HUES64 (cell line): ENCODE measurements around the gene SMARCAD1.

ENCODE experiments used
- H3K27ac ChIP-seq: 2 replicates; pipeline ENCODE4 v1.7.0; 2013; ENCODE audit warnings: low read depth, low read length, inconsistent platforms
- H3K27me3 ChIP-seq: 2 replicates; pipeline ENCODE4 v1.6.1; 2013; ENCODE audit warnings: mild to moderate bottlenecking, low read length; ENCODE audit not compliant: insufficient read depth
- H3K36me3 ChIP-seq: 2 replicates; pipeline ENCODE4 v1.6.1; 2013; ENCODE audit warnings: mild to moderate bottlenecking, low read length; ENCODE audit not compliant: insufficient read depth
- H3K4me1 ChIP-seq: 2 replicates; pipeline ENCODE4 v1.6.1; 2013; ENCODE audit warnings: mild to moderate bottlenecking, low read length, moderate library complexity; ENCODE audit not compliant: insufficient read depth
- H3K4me3 ChIP-seq: 2 replicates; pipeline ENCODE4 v1.5.1; 2013; ENCODE audit warnings: mild to moderate bottlenecking, low read length, moderate library complexity
- H3K9ac ChIP-seq: 2 replicates; pipeline ENCODE4 v1.6.1; 2013; ENCODE audit warnings: mild to moderate bottlenecking, low read depth, low read length
- H3K9me3 ChIP-seq: 2 replicates; pipeline ENCODE4 v1.6.1; 2013; ENCODE audit warnings: low read depth, low read length; ENCODE audit not compliant: insufficient read depth
- WGBS: fragments of 150-250, 120-280 bp; methylation state at CpG from one replicate; pipeline ENCODE4 v1.1.7; 2013; ENCODE audit warnings: missing lambda C conversion rate; 5-methylcytosine and 5-hydroxymethylcytosine counted together

Gene SMARCAD1

GRCh38 chr4:94256828-94257227, 49.2 kb downstream of the SMARCAD1 start:
- Histone ChIP-seq H3K27ac (no peak overlapping the region), H3K36me3 (peaks cover 92% of the 10 kb centered on the region), H3K27me3 (no peaks in the 10 kb centered on the region), H3K4me3 (no peak overlapping the region), H3K9ac (no peak overlapping the region), H3K9me3 (no peaks in the 10 kb centered on the region), H3K4me1 (no peaks in the 10 kb centered on the region)

- H3K36me3 ChIP-seq: peaks cover 94% of the 10 kb centered on the region
- H3K4me1 ChIP-seq: no peaks in the 10 kb centered on the region
- WGBS: 94% methylated on average over 5 of the region's 5 CpGs
- no peak overlapping the region for H3K9ac ChIP-seq
- no peaks in the 10 kb centered on the region for H3K27me3 ChIP-seq
- no peak overlapping the region for H3K4me3 ChIP-seq
- H3K9me3 ChIP-seq: no peaks in the 10 kb centered on the region
- H3K27ac ChIP-seq: no peak overlapping the region
These were observed 54.7 kb downstream of the SMARCAD1 start for GRCh38 chr4:94262163-94263016.

- 96% methylated on average over 4 of the region's 4 CpGs for WGBS
- no peak overlapping the region for H3K9ac ChIP-seq
- H3K27me3 ChIP-seq: no peaks in the 10 kb centered on the region
- no peaks in the 10 kb centered on the region for H3K9me3 ChIP-seq
- H3K27ac ChIP-seq: no peak overlapping the region
- H3K36me3 ChIP-seq: peaks cover 99% of the 10 kb centered on the region
- no peaks in the 10 kb centered on the region for H3K4me1 ChIP-seq
- no peak overlapping the region for H3K4me3 ChIP-seq
These were observed 59.4 kb downstream of the SMARCAD1 start for GRCh38 chr4:94267037-94267436.

GRCh38 chr4:94271248-94271647, 63.6 kb downstream of the SMARCAD1 start:
- Histone ChIP-seq H3K9ac (no peak overlapping the region), H3K27me3 (no peaks in the 10 kb centered on the region), H3K4me3 (no peak overlapping the region), H3K36me3 (peaks cover 98% of the 10 kb centered on the region), H3K4me1 (no peaks in the 10 kb centered on the region), H3K27ac (no peak overlapping the region), H3K9me3 (no peaks in the 10 kb centered on the region)
- 84% methylated on average over 2 of the region's 2 CpGs for WGBS

- no peak overlapping the region for H3K27ac ChIP-seq
- no peaks in the 10 kb centered on the region for H3K9me3 ChIP-seq
- no peak overlapping the region for H3K4me3 ChIP-seq
- no peak overlapping the region for H3K9ac ChIP-seq
- WGBS: 96% methylated on average over 2 of the region's 3 CpGs
- peaks cover 99% of the 10 kb centered on the region for H3K36me3 ChIP-seq
- no peaks in the 10 kb centered on the region for H3K27me3 ChIP-seq
- no peaks in the 10 kb centered on the region for H3K4me1 ChIP-seq
These were observed 67.2 kb downstream of the SMARCAD1 start for GRCh38 chr4:94274912-94275311.

DNA sequence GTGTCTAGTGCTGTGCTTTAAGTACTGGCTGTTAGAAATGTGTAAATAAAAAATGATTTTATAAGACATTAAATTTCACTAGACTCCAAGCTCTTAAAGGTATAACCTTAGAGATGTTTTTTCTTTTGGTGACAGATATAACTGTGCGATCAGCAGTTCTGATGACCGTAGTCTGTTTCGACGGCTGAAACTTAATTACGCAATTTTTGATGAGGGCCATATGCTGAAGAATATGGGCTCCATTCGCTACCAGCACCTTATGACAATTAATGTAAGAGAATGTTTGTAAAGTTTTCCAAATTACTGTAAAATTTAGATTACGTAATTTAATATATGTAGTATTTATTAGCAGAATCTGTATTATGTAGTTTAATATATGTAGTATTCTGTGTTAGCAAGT, 68.5 kb downstream of the SMARCAD1 start:
- Histone ChIP-seq H3K27me3 (no peaks in the 10 kb centered on the region), H3K9ac (no peak overlapping the region), H3K4me3 (no peak overlapping the region), H3K27ac (no peak overlapping the region), H3K4me1 (no peaks in the 10 kb centered on the region), H3K36me3 (peaks cover 99% of the 10 kb centered on the region), H3K9me3 (no peaks in the 10 kb centered on the region)
- 95% methylated on average over 6 of the region's 7 CpGs for WGBS

DNA sequence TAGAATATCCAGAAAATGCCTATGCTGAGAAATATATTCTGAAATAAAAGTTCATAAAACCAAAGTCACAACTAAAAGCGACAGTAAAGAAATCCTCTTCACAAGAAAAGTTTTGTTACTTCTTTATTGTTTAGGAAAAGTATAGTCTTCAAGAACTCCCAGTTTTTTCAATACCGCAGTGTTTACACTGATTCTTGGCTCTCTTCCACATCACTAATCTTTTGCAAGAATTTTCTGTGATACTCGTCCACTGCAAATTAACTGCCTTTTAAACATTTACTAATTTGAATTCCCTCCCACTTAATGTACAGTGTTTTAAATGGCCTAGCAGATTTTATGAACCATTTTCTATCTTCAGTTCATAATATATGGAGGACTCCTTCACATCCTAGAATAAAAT, 69.9 kb downstream of the SMARCAD1 start:
- WGBS: 93% methylated on average over 3 of the region's 3 CpGs
- Histone ChIP-seq H3K4me3 (no peak overlapping the region), H3K9ac (no peak overlapping the region), H3K4me1 (no peaks in the 10 kb centered on the region), H3K27me3 (no peaks in the 10 kb centered on the region), H3K9me3 (no peaks in the 10 kb centered on the region), H3K36me3 (peaks cover 97% of the 10 kb centered on the region), H3K27ac (no peak overlapping the region)

DNA sequence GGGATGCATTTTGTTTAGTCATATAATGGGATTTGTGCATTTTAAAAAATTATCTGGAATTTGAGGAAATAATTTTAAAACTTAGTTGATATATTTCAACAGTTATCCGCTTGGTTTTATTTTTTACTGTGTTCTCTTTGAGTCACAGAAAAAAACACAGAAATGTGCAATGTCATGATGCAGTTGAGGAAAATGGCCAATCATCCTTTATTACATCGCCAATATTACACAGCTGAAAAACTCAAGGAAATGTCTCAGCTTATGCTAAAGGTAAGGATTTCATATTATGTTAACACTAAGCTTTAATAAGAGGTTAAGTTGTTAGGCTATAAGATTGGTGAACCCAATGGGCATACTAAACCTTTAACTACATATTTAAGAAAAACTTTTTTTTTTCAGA, 71.1 kb downstream of the SMARCAD1 start:
- no peaks in the 10 kb centered on the region for H3K27me3 ChIP-seq
- no peaks in the 10 kb centered on the region for H3K4me1 ChIP-seq
- no peak overlapping the region for H3K4me3 ChIP-seq
- peaks cover 96% of the 10 kb centered on the region for H3K36me3 ChIP-seq
- WGBS: 78% methylated on average over 1 of the region's 2 CpGs
- no peak overlapping the region for H3K9ac ChIP-seq
- H3K27ac ChIP-seq: no peak overlapping the region; the same call in 1 of the 2 replicates
- 0 out of 2 replicates have a peak, but pooled peaks cover 2% of the 10 kb centered on the region for H3K9me3 ChIP-seq

GRCh38 chr4:94284889-94285288, 77.2 kb downstream of the SMARCAD1 start:
- H3K27ac ChIP-seq: no peak overlapping the region
- H3K4me1 ChIP-seq: no peaks in the 10 kb centered on the region
- no peaks in the 10 kb centered on the region for H3K27me3 ChIP-seq
- H3K9ac ChIP-seq: no peak overlapping the region
- H3K9me3 ChIP-seq: 0 out of 2 replicates have a peak, but pooled peaks cover 2% of the 10 kb centered on the region
- no CpG with 5 or more reads among the region's 1 CpG for WGBS
- no peak overlapping the region for H3K4me3 ChIP-seq
- H3K36me3 ChIP-seq: peaks cover 96% of the 10 kb centered on the region

- Histone ChIP-seq H3K9me3 (0 out of 2 replicates have a peak, but pooled peaks cover 2% of the 10 kb centered on the region), H3K27me3 (no peaks in the 10 kb centered on the region), H3K9ac (no peak overlapping the region), H3K36me3 (peaks cover 96% of the 10 kb centered on the region), H3K4me1 (no peaks in the 10 kb centered on the region), H3K4me3 (no peak overlapping the region), H3K27ac (no peak overlapping the region)
- 96% methylated on average over 4 of the region's 4 CpGs for WGBS
These were observed 78.0 kb downstream of the SMARCAD1 start for GRCh38 chr4:94285666-94286065.

- 88% methylated on average over 2 of the region's 2 CpGs for WGBS
- no peak overlapping the region for H3K27ac ChIP-seq
- no peaks in the 10 kb centered on the region for H3K27me3 ChIP-seq
- no peaks in the 10 kb centered on the region for H3K9me3 ChIP-seq
- no peak overlapping the region for H3K9ac ChIP-seq
- no peak overlapping the region for H3K4me3 ChIP-seq
- peaks cover 78% of the 10 kb centered on the region for H3K36me3 ChIP-seq
- no peaks in the 10 kb centered on the region for H3K4me1 ChIP-seq
These were observed 82.6 kb downstream of the SMARCAD1 start for GRCh38 chr4:94290245-94290644.
